SKM-1 (cell line): Measurements from ENCODE around the gene ATP6V1F.
"Not testable (repeated sequence)": the region's sequence is repeated elsewhere in the genome, so short reads cannot be mapped to it uniquely, and the experiment has no call there.

ENCODE experiments used
- DNase-seq: peaks from one replicate; lab custom pipeline; 2025; ENCODE audit not compliant: unreplicated experiment; lab: John Stamatoyannopoulos, UW

Gene ATP6V1F

GRCh38 chr7:128895320-128895719, 32.7 kb downstream of the ATP6V1F start:
- no peak for DNase-seq

- DNase-seq = no peak
Observed at GRCh38 chr7:128899392-128899791, 36.7 kb downstream of the ATP6V1F start.

- no peak for DNase-seq
Observed at GRCh38 chr7:128900237-128900636, 37.6 kb downstream of the ATP6V1F start.

- DNase-seq = no peak
Observed at GRCh38 chr7:128902761-128903585, 40.3 kb downstream of the ATP6V1F start.

GRCh38 chr7:128903621-128904361, 41.1 kb downstream of the ATP6V1F start:
- no peak for DNase-seq

- DNase-seq = peak; percentile 47
Observed at GRCh38 chr7:128904381-128905197, 41.9 kb downstream of the ATP6V1F start.

GRCh38 chr7:128906001-128906765, 43.5 kb downstream of the ATP6V1F start:
- no peak for DNase-seq

- DNase-seq = no peak
Observed at GRCh38 chr7:128906766-128907559, 44.3 kb downstream of the ATP6V1F start.

GRCh38 chr7:128908750-128909624, 46.3 kb downstream of the ATP6V1F start:
- no peak for DNase-seq

- no peak for DNase-seq
Observed at GRCh38 chr7:128909625-128910568, 47.2 kb downstream of the ATP6V1F start.

GRCh38 chr7:128910569-128910945, 47.9 kb downstream of the ATP6V1F start, which contains the start of gene KCP:
TSS of gene KCP (minus strand) at chr7:128910709. CDS start at chr7:128910676, 33 bp downstream.
- DNase-seq = no peak

- no peak for DNase-seq
Observed at GRCh38 chr7:128911423-128912031, 48.9 kb downstream of the ATP6V1F start.

GRCh38 chr7:128912281-128912680, 49.6 kb downstream of the ATP6V1F start:
- DNase-seq = no peak

- not testable (repeated sequence) for DNase-seq
Observed at GRCh38 chr7:128912709-128913495, 50.2 kb downstream of the ATP6V1F start.

- DNase-seq = no peak
Observed at GRCh38 chr7:128913870-128914565, 51.4 kb downstream of the ATP6V1F start.
